CD14-positive monocyte (primary cell): Measurements from ENCODE around the gene NHS. TPM values are rescaled to one million over a fixed set of nuclear protein-coding genes. Genes with fewer than 3 reads are reported as not detected.

Experiments used
- DNase-seq, 3 donors: peaks; one replicate each; pipeline ENCODE4 v3.0.0-alpha.2; 2011 to 2022
- H2AFZ ChIP-seq: 2 replicates; pipeline ENCODE4 v1.6.0; 2012; ENCODE audit warnings: mild to moderate bottlenecking, low read depth, low read length, inconsistent platforms; ENCODE audit not compliant: insufficient read depth, poor library complexity, severe bottlenecking
- H3K27ac ChIP-seq, 2 donors: 1 replicate in 1 of 2; 2 replicates in 1 of 2; pipeline ENCODE4 v1.5.1; 2012 to 2013; ENCODE audit warnings: low read length in 2 of 2, control low read depth in 1 of 2, inconsistent platforms in 1 of 2, low read depth in 1 of 2, mild to moderate bottlenecking in 1 of 2
- H3K27me3 ChIP-seq, 2 donors: one replicate each; pipeline versions ENCODE4 v1.6.0 to v1.6.1; 2011 to 2013; ENCODE audit warnings: low read length in 2 of 2; ENCODE audit not compliant: control insufficient read depth in 2 of 2, insufficient read depth in 2 of 2
- H3K36me3 ChIP-seq, 2 donors: replicated peaks in 1 of 2; 1 replicate in 1 of 2; 2 replicates in 1 of 2; pipeline versions ENCODE4 v1.5.1 to v1.6.1; 2012 to 2013; ENCODE audit warnings: low read length in 2 of 2, control low read depth in 1 of 2, inconsistent platforms in 1 of 2, mild to moderate bottlenecking in 1 of 2; ENCODE audit not compliant: insufficient read depth in 2 of 2, control insufficient read depth in 1 of 2
- H3K4me1 ChIP-seq, 2 donors: 1 replicate in 1 of 2; 2 replicates in 1 of 2; pipeline versions ENCODE4 v1.5.1 to v1.6.1; 2012 to 2013; ENCODE audit warnings: low read length in 2 of 2, control low read depth in 1 of 2, inconsistent platforms in 1 of 2, mild to moderate bottlenecking in 1 of 2, moderate library complexity in 1 of 2; ENCODE audit not compliant: insufficient read depth in 2 of 2, control insufficient read depth in 1 of 2
- H3K4me2 ChIP-seq: replicated peaks from 2 replicates; pipeline ENCODE3; 2012; ENCODE audit warnings: low read length, moderate library complexity, mild to moderate bottlenecking; ENCODE audit not compliant: poor library complexity, severe bottlenecking; ENCODE audit errors: extremely low read depth
- H3K4me3 ChIP-seq, 3 experiments: fragments of 200-600 bp in 1 of 3; sonication (generic) in 1 of 3; replicated peaks in 1 of 3; 1 replicate in 2 of 3; 2 replicates in 1 of 3; pipeline ENCODE4 v1.5.1; 2011 to 2013; ENCODE audit warnings: low read length in 3 of 3, mild to moderate bottlenecking in 3 of 3, control low read depth in 2 of 3, low read depth in 2 of 3, inconsistent platforms in 1 of 3, moderate library complexity in 1 of 3
- H3K79me2 ChIP-seq: 2 replicates; pipeline ENCODE4 v1.6.0; 2012; ENCODE audit warnings: mild to moderate bottlenecking, control low read depth, inconsistent platforms, low read length, moderate library complexity; ENCODE audit not compliant: insufficient read depth
- H3K9ac ChIP-seq: 2 replicates; pipeline ENCODE4 v1.6.0; 2017; ENCODE audit warnings: low read length, mild to moderate bottlenecking; ENCODE audit not compliant: insufficient read depth, poor library complexity, severe bottlenecking
- H3K9me3 ChIP-seq, 2 donors: replicated peaks in 1 of 2; 1 replicate in 1 of 2; 2 replicates in 1 of 2; pipeline versions ENCODE4 v1.5.1 to v1.6.1; 2012 to 2013; ENCODE audit warnings: low read length in 2 of 2, control low read depth in 1 of 2; ENCODE audit not compliant: control insufficient read depth in 1 of 2, insufficient read depth in 1 of 2
- H4K20me1 ChIP-seq: 2 replicates; pipeline ENCODE4 v1.6.0; 2012; ENCODE audit warnings: mild to moderate bottlenecking, low read length, control low read depth, moderate library complexity; ENCODE audit not compliant: insufficient read depth
- H3K27ac Mint-ChIP-seq, 7 donors: one replicate each; pipeline ENCODE4 v1.8.0; 2020; ENCODE audit warnings: mild to moderate bottlenecking in 7 of 7, mixed read lengths in 7 of 7, moderate library complexity in 6 of 7, inconsistent platforms in 2 of 7
- H3K27me3 Mint-ChIP-seq, 3 donors: one replicate each; pipeline ENCODE4 v1.8.0; 2021 to 2022; ENCODE audit warnings: low read depth in 3 of 3, mild to moderate bottlenecking in 3 of 3, mixed read lengths in 3 of 3, moderate library complexity in 3 of 3, inconsistent platforms in 1 of 3
- H3K36me3 Mint-ChIP-seq, 2 donors: one replicate each; pipeline ENCODE4 v1.8.0; 2020; ENCODE audit warnings: mixed read lengths in 2 of 2, inconsistent platforms in 1 of 2, mild to moderate bottlenecking in 1 of 2
- H3K4me1 Mint-ChIP-seq: one replicate; pipeline ENCODE4 v1.8.0; 2020; ENCODE audit warnings: mild to moderate bottlenecking, mixed read lengths
- H3K4me3 Mint-ChIP-seq, 2 donors: one replicate each; pipeline ENCODE4 v1.8.0; 2020; ENCODE audit warnings: mild to moderate bottlenecking in 2 of 2, mixed read lengths in 2 of 2, moderate library complexity in 1 of 2
- H3K9me3 Mint-ChIP-seq, 7 donors: one replicate each; pipeline ENCODE4 v1.8.0; 2020 to 2022; ENCODE audit warnings: mixed read lengths in 7 of 7, mild to moderate bottlenecking in 6 of 7, moderate library complexity in 6 of 7, inconsistent platforms in 2 of 7
- CTCF ChIP-seq: fragments of 200-600 bp; IDR thresholded peaks from one replicate; pipeline ENCODE4 v1.8.0; 2022; ENCODE audit warnings: antibody characterized with exemption, mild to moderate bottlenecking
- WGBS: methylation state at CpG from one replicate; pipeline ENCODE4 v1.1.5; 2013; ENCODE audit warnings: missing lambda C conversion rate; ENCODE audit not compliant: insufficient coverage; 5-methylcytosine and 5-hydroxymethylcytosine counted together
- intact Hi-C, 2 donors: fragments of 100-400 bp; cut with micrococcal nuclease; formaldehyde crosslinking; loops; one replicate each; pipeline versions ENCODE4 v1.15.0 to v1.15.1; 2023
- polyA plus RNA-seq, 3 donors: library from polyadenylated mRNA; depleted of rRNA in 1 of 3; unstranded in 2 of 3; stranded (reverse) in 1 of 3; fragments of 300-500 nt in 2 of 3; fragments of >200 nt in 1 of 3; fragmentation: Illumina TruSeq in 2 of 3; gene quantifications; 1 replicate in 2 of 3; 2 replicates in 1 of 3; pipeline ENCODE4 v1.2.3, GENCODE V29; 2012 to 2021

The NHS gene
- polyA plus RNA-seq, 3 donors, result 0.86 to 1.8 (median 1.3) TPM

GRCh38 chrX:17499512-17499911 lies 124.5 kb downstream of the NHS start:
- no peaks in the 10 kb centered on the region for H3K79me2 ChIP-seq
- no peak overlapping the region for H2AFZ ChIP-seq
- Mint-ChIP-seq H3K4me3 (no peak overlapping the region), H3K36me3 (no peaks in the 10 kb centered on the region), H3K4me1 (no peaks in the 10 kb centered on the region), H3K27ac (no peak overlapping the region), H3K9me3 (no peaks in the 10 kb centered on the region), H3K27me3 (peaks cover 3 to 22% (median 15%) of the 10 kb centered on the region in 3 donors)
- H3K36me3 ChIP-seq, result no peaks in the 10 kb centered on the region
- H3K9ac ChIP-seq, result no peak overlapping the region
- no peak overlapping the region for H3K4me3 ChIP-seq
- H4K20me1 ChIP-seq, result no peaks in the 10 kb centered on the region
- intact Hi-C loops, result no loop called here
- H3K9me3 ChIP-seq, result no peaks in the 10 kb centered on the region
- WGBS, result 100% methylated on average over 2 of the region's 5 CpGs
- H3K4me1 ChIP-seq, result no peaks in the 10 kb centered on the region
- no peak for DNase-seq
- H3K4me2 ChIP-seq, result no peak overlapping the region
- peaks cover 10 to 21% of the 10 kb centered on the region in 2 donors for H3K27me3 ChIP-seq
- TF ChIP-seq CTCF, result no peak
- H3K27ac ChIP-seq, result no peak overlapping the region

- H3K36me3 Mint-ChIP-seq, result no peaks in the 10 kb centered on the region
- intact Hi-C loops, result no loop called here
- no peaks in the 10 kb centered on the region for H4K20me1 ChIP-seq
- no peak overlapping the region for H3K27ac ChIP-seq
- WGBS, result no CpG with 5 or more reads among the region's 2 CpGs
- no peak overlapping the region for H3K4me2 ChIP-seq
- H3K4me3 Mint-ChIP-seq, result no peak overlapping the region
- H2AFZ ChIP-seq, result no peak overlapping the region
- no peak overlapping the region for H3K9ac ChIP-seq
- TF ChIP-seq CTCF, result no peak
- no peak overlapping the region for H3K4me3 ChIP-seq
- no peaks in the 10 kb centered on the region for H3K79me2 ChIP-seq
- no peaks in the 10 kb centered on the region for H3K36me3 ChIP-seq
- no peak for DNase-seq
- no peaks in the 10 kb centered on the region for H3K9me3 Mint-ChIP-seq
- no peaks in the 10 kb centered on the region for H3K9me3 ChIP-seq
- H3K4me1 Mint-ChIP-seq, result no peaks in the 10 kb centered on the region
- no peak overlapping the region for H3K27ac Mint-ChIP-seq
- peaks cover 3 to 18% (median 15%) of the 10 kb centered on the region in 3 donors for H3K27me3 Mint-ChIP-seq
- H3K27me3 ChIP-seq, result peaks cover 10 to 20% of the 10 kb centered on the region in 2 donors
- no peaks in the 10 kb centered on the region for H3K4me1 ChIP-seq
Measured at GRCh38 chrX:17500145-17500579, 125.2 kb downstream of the NHS start.
